HG03175 (cell line): ENCODE measurements around the gene OR1L8.
"Not testable (repeated sequence)": the region's sequence is repeated elsewhere in the genome, so short reads cannot be mapped to it uniquely, and the experiment has no call there.

ENCODE experiments used
- ATAC-seq: cut with Tn5 transposase; IDR thresholded peaks from one replicate; pipeline ENCODE4 v1.9.1; 2021; ENCODE audit warnings: mild to moderate bottlenecking, moderate library complexity; ENCODE audit not compliant: unreplicated experiment

The OR1L8 gene, protein sequence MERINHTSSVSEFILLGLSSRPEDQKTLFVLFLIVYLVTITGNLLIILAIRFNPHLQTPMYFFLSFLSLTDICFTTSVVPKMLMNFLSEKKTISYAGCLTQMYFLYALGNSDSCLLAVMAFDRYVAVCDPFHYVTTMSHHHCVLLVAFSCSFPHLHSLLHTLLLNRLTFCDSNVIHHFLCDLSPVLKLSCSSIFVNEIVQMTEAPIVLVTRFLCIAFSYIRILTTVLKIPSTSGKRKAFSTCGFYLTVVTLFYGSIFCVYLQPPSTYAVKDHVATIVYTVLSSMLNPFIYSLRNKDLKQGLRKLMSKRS

GRCh38 chr9:122583284-122583683, at the start of gene OR1L8:
OR1L8 (minus strand) TSS chr9:122583384; CDS start chr9:122568477, 14,907 bp downstream.
- ATAC-seq, result not testable (repeated sequence)

DNA sequence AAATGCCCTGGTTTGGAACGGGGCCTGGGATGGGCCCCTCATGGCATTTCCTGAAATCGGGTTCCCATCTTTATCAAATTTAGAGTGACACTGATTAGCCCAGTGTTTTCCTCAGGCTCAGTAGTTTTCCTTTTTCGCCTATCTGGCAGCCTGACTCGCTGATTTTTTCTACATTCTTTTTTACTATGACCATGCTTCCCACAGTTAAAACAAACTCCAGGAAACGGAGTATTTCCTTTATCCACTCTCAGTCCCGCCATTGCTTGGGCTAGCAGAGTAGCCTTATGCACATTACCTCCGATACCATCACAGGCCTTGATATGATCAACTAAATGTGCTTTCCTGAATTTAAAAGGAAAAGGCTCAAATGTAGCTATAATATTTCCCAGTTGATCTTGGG, 36.8 kb upstream of the OR1L8 start:
- no peak for ATAC-seq

- ATAC-seq, result no peak
Measured at GRCh38 chr9:122614362-122614761, 31.2 kb upstream of the OR1L8 start, which contains the start of gene OR1Q1. OR1Q1 (plus strand) TSS chr9:122614738; CDS start chr9:122614738, 0 bp downstream.

DNA sequence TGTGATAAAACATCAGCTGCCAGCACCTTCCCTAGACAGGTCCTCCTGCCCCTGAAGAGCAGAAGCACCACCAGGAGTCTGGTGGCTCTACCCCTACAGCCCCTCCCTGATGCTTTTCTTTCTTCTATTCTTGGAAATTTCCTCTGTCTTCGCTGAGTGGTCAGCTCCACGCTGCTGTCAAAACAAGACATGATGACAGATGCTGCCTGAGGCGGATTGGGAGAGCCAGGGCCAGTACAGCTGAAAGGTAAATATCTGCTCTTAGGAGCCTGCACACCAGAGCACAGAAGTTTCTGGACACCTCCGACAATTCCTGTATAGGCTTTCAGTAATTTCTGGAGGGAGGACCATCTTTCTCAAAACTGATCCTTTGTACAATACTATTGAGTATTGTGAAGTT, 26.6 kb upstream of the OR1L8 start:
- ATAC-seq, result no peak

DNA sequence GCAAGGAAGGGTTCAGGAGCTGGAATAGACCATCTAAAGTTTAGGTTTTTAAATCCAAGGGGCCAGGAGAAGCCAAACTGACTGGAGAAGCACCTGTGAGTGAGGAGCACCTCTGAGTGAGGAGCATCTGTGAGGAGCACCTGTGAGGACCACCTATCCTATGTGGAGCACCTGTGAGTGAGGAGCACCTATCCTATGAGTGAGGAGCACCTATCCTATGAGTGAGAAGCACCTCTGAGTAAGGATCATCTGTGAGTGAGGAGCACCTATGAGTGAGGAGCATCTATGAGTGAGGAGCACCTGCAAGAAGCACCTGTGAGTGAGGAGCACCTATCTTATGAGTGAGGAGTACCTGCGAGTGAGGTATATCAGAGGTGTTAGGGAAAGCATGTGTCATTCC, 23.4 kb upstream of the OR1L8 start:
- no peak for ATAC-seq

- ATAC-seq, result no peak
Measured at GRCh38 chr9:122605691-122606090, 22.5 kb upstream of the OR1L8 start.

DNA sequence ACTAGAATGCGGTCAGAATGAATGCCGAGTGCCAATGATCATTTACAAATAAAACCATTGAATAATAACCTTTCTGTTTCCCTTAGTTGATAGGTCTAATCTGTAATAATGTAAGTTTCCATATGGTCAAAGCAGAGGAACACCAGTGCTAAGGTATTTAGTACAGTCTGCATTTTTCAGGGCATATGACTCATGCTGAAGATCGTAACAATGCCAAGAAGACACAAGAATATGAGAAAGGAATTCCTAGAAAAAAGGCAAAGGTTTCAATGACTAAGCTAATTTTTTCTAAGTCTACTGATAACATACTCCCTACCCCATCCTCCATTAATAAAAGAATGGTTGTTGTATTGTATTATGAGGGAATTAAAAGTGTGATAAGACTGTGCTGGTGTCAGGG, 2.8 kb downstream of the OR1L8 start:
- ATAC-seq, result no peak

GRCh38 chr9:122579874-122580273, 3.3 kb downstream of the OR1L8 start:
- no peak for ATAC-seq

- no peak for ATAC-seq
Measured at GRCh38 chr9:122572456-122572855, 10.7 kb downstream of the OR1L8 start.

DNA sequence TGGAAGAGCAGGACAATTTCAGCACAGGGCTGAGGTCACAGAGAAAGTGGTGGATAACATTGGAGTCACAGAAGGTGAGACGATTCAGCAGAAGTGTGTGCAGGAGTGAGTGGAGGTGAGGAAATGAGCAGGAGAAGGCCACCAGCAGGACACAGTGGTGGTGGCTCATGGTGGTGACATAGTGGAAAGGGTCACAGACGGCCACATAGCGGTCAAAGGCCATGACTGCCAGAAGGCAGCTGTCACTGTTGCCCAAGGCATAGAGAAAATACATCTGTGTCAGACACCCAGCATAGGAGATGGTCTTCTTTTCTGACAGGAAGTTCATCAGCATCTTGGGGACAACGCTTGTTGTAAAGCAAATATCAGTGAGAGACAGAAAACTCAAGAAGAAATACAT, 15.3 kb downstream of the OR1L8 start:
- ATAC-seq, result no peak

- ATAC-seq, result no peak
Measured at GRCh38 chr9:122562134-122562760, 20.9 kb downstream of the OR1L8 start.

DNA sequence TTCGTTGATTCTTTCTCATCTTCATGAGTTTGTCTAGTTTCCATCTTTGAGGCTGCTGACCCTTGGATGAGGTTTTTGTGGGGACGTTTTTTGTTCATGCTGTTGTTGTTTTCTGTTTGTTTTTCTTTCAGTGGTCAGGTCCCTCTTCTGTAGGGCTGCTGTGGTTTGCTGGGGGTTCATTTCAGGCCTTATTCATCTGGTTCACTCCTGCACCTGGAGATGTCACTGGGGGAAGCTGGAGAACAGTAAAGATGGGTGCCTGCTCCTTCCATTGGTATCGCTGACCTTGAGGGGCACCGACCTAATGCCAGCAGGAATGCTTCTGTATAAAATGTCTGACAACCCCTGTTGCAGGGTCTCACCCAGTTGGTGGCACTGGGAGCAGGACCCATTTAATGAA, 21.7 kb downstream of the OR1L8 start:
- no peak for ATAC-seq

GRCh38 chr9:122552812-122553211, 30.4 kb downstream of the OR1L8 start, which contains the start of gene OR1N2:
OR1N2 (plus strand) TSS chr9:122553112; CDS start chr9:122553212, 100 bp downstream.
- no peak for ATAC-seq

GRCh38 chr9:122551371-122551770, 31.8 kb downstream of the OR1L8 start:
- ATAC-seq, result no peak

DNA sequence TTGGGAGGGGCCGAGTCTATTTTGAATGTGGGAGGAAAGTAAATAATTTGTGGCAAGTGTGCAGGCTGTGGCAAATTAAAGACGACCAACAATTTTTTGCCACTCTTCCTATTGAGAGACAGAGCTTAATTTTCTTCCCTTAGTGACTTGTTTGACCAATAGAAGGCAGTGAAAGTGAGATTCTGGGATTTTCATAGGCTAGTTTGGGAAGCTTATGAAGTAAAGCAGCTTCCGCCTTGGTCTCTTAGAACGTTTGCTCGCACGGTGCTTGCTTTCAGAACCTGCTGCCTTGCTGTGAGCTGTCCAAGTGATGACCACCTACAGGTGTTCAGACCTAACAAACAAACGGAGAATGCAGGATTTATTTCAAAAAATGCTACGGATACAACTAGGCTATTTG, 37.0 kb downstream of the OR1L8 start:
- no peak for ATAC-seq

- ATAC-seq, result no peak
Measured at GRCh38 chr9:122538757-122539156, 44.4 kb downstream of the OR1L8 start.

DNA sequence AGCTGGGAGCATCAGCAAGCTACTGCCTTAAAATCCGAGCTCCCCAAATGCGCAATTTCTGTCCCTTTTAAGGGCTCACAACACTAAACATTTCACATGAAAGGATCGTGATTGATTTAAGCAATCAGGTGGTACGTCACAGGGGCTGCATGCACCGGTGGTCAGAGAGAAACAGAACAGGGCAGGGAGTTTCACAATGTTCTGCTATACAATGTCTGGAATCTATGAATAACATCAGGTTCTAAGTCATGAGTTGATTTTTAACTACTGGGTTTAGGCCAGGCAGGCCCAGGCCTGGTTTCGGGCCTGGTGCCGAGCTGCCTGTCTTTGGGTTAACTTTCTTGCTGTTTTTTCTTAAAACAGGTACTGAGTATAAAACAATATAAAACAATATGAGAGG, 46.1 kb downstream of the OR1L8 start:
- ATAC-seq, result not testable (repeated sequence)

- ATAC-seq, result no peak
Measured at GRCh38 chr9:122536134-122536533, 47.0 kb downstream of the OR1L8 start.

- ATAC-seq, result not testable (repeated sequence)
Measured at GRCh38 chr9:122531157-122531556, 52.0 kb downstream of the OR1L8 start.

- ATAC-seq, result no peak
Measured at GRCh38 chr9:122527193-122527592, 56.0 kb downstream of the OR1L8 start, which contains the start of gene OR1N1. OR1N1 (minus strand) TSS chr9:122527293; CDS start chr9:122527293, 0 bp downstream.

- no peak for ATAC-seq
Measured at GRCh38 chr9:122526602-122527001, 56.6 kb downstream of the OR1L8 start.

DNA sequence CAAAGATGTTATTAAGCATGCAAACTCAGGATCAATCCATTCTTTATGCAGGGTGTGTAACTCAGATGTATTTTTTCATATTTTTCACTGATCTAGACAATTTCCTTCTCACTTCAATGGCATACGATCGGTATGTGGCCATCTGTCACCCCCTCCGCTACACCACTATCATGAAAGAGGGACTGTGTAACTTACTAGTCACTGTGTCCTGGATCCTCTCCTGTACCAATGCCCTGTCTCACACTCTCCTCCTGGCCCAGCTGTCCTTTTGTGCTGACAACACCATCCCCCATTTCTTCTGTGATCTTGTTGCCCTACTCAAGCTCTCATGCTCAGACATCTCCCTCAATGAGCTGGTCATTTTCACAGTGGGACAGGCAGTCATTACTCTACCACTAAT, 63.8 kb downstream of the OR1L8 start:
- no peak for ATAC-seq
